Tibial artery (tissue), 4 donors: ENCODE data around the gene OSMR.
A peak's percentile ranks its signal among the peaks of the same experiment; 100 is the strongest.

Experiments
- DNase-seq, 2 donors: peaks; one replicate each; pipeline ENCODE4 v3.0.0-alpha.2; 2019
- H3K27ac ChIP-seq, 2 donors: fragments of 200-600 bp; sonication (generic) in 1 of 2; 1 replicate in 1 of 2; 2 replicates in 1 of 2; pipeline ENCODE4 v1.5.1; 2018 to 2019; ENCODE audit warnings: mild to moderate bottlenecking in 1 of 2
- H3K27me3 ChIP-seq, 2 donors: fragments of 200-600 bp; sonication (generic) in 1 of 2; one replicate each; pipeline versions ENCODE4 v1.5.1 to v1.6.0; 2016 to 2019
- H3K36me3 ChIP-seq, 3 donors: fragments of 200-600 bp; sonication (generic) in 2 of 3; one replicate each; pipeline ENCODE4 v1.5.1; 2016 to 2019; ENCODE audit warnings: mild to moderate bottlenecking in 2 of 3
- H3K4me1 ChIP-seq, 4 donors: fragments of 200-600 bp; sonication (generic) in 2 of 4; 1 replicate in 3 of 4; 2 replicates in 1 of 4; pipeline ENCODE4 v1.5.1; 2016 to 2019
- H3K4me3 ChIP-seq, 2 donors: fragments of 200-600 bp; sonication (generic) in 1 of 2; 1 replicate in 1 of 2; 2 replicates in 1 of 2; pipeline ENCODE4 v1.5.1; 2018 to 2019; ENCODE audit warnings: mild to moderate bottlenecking in 2 of 2
- H3K9me3 ChIP-seq, 3 donors: fragments of 200-600 bp; sonication (generic) in 1 of 3; one replicate each; pipeline ENCODE4 v1.5.1; 2016 to 2019
- CTCF ChIP-seq, 2 experiments: fragments of 200-600 bp in 1 of 2; fragments of 450-650 bp in 1 of 2; IDR thresholded peaks; one replicate each; pipeline ENCODE4 v1.5.1; 2017 to 2019; ENCODE audit warnings: antibody characterized with exemption in 2 of 2, mild to moderate bottlenecking in 1 of 2, moderate library complexity in 1 of 2
- intact Hi-C: fragments of 100-400 bp; cut with DNase I; formaldehyde crosslinking; loops from one replicate; pipeline ENCODE4 v1.15.0; 2023; ENCODE audit warnings: low total_unique reads

The OSMR gene

DNA sequence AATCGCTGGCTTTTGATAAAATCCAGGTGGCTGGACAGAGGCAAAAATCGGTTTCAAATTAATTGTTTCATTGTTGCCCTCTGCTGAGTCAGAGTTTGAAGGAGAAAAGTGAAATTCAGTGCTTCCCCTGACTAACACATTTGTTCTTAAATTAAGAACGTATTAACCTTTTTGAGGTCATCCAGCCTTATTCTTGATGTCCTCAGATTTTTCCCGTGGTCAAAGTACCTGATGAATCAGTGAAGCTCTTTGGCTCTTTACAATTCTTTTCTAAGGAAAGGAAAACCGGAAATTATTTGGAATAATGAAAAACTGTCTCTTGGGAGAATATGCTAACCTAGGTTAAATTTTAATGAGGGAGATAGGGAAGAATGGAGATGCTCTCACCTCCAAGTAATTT lies 21.6 kb downstream of the OSMR start:
- no peak overlapping the region for H3K4me3 ChIP-seq
- no peaks in the 10 kb centered on the region for H3K27me3 ChIP-seq
- intact Hi-C loops: no loop called here
- H3K9me3 ChIP-seq: peaks cover 0 to 15% (median 0%) of the 10 kb centered on the region in 3 donors
- no peak for DNase-seq
- no peak overlapping the region for H3K27ac ChIP-seq
- H3K4me1 ChIP-seq: peaks cover 0 to 42% (median 28%) of the 10 kb centered on the region in 4 donors
- no peak for TF ChIP-seq CTCF (IDR thresholded peaks at IDR 0.05)
- peaks cover 4 to 17% (median 13%) of the 10 kb centered on the region in 3 donors for H3K36me3 ChIP-seq

GRCh38 chr5:38870595-38870994 lies 24.8 kb downstream of the OSMR start:
- DNase-seq: no peak

GRCh38 chr5:38871058-38871605 lies 25.3 kb downstream of the OSMR start:
- Histone ChIP-seq H3K9me3 (no peaks in the 10 kb centered on the region), H3K4me1 (peaks cover 0 to 33% (median 29%) of the 10 kb centered on the region in 4 donors), H3K36me3 (peaks cover 4 to 24% (median 18%) of the 10 kb centered on the region in 3 donors), H3K27me3 (no peaks in the 10 kb centered on the region), H3K4me3 (no peak overlapping the region), H3K27ac (peak overlapping the region; percentile 20 to 47)
- DNase-seq: no peak
- no peak for TF ChIP-seq CTCF (IDR thresholded peaks at IDR 0.05)
- intact Hi-C loops: no loop called here

More at GRCh38 chr5:38870595-38870994, 24.8 kb downstream of the OSMR start:
- peaks cover 0 to 38% (median 31%) of the 10 kb centered on the region in 4 donors for H3K4me1 ChIP-seq
- no peak for TF ChIP-seq CTCF (IDR thresholded peaks at IDR 0.05)
- no peaks in the 10 kb centered on the region for H3K27me3 ChIP-seq
- peak overlapping the region in 1 of 2 donors; percentile 47 for H3K27ac ChIP-seq
- no peak overlapping the region for H3K4me3 ChIP-seq
- H3K9me3 ChIP-seq: peaks cover 0 to under 1% (median 0%) of the 10 kb centered on the region in 3 donors
- intact Hi-C loops: no loop called here
- H3K36me3 ChIP-seq: peaks cover 4 to 23% (median 17%) of the 10 kb centered on the region in 3 donors

DNA sequence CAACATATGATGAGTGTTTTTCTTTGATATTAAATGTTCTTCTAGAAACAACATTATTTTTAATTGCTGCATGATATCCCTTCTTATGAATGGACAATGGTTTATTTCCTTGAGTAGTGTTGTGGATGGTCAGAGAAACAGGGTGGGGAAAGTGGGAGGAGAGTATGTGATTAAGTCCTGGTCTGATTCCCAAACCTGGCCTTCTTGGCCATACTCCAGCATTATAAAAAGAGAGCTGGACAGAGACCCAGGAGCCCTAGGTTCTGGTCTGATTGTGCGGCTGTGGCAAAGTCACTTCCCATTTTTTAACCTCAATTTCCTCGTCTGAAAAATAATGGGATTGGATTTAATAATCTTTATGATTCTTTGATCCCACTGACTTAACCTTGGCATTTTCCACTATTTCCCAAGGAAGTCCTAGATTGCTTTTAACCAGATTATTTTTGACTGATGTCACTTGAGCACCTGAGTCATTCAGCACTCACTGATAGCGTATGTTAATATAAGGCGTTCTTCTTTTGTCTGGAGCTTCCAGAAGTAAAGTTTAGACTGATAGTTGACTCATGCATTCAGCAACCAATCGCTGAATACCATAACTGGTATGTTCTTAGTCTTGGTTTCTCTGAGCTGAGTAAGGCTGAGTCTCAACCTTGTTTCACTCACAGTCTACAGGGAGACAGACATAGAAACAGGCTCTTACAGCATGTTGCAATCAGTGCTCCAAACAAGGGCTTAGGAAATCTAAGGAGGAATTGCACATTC lies 26.2 kb downstream of the OSMR start:
- H3K27me3 ChIP-seq: no peaks in the 10 kb centered on the region
- peaks cover 12 to 32% (median 26%) of the 10 kb centered on the region in 3 donors for H3K36me3 ChIP-seq
- no peak for DNase-seq
- intact Hi-C loops: no loop called here
- no peak overlapping the region for H3K4me3 ChIP-seq
- peaks cover 0 to 25% (median 22%) of the 10 kb centered on the region in 4 donors for H3K4me1 ChIP-seq
- no peak for TF ChIP-seq CTCF (IDR thresholded peaks at IDR 0.05)
- peak overlapping the region; percentile 41 to 47 for H3K27ac ChIP-seq
- no peaks in the 10 kb centered on the region for H3K9me3 ChIP-seq

GRCh38 chr5:38872826-38873225 lies 27.0 kb downstream of the OSMR start:
- intact Hi-C loops: no loop called here
- Histone ChIP-seq H3K4me3 (no peak overlapping the region), H3K27me3 (no peaks in the 10 kb centered on the region), H3K9me3 (no peaks in the 10 kb centered on the region), H3K36me3 (peaks cover 20 to 41% (median 35%) of the 10 kb centered on the region in 3 donors), H3K4me1 (peaks cover 0 to 23% (median 19%) of the 10 kb centered on the region in 4 donors), H3K27ac (no peak overlapping the region)
- no peak for DNase-seq
- TF ChIP-seq CTCF (IDR thresholded peaks at IDR 0.05): no peak
